Measurements from ENCODE around the gene ADAM19. TPM values are rescaled to one million over a fixed set of nuclear protein-coding genes. Genes with fewer than 3 reads are reported as not detected.
A peak's percentile ranks its signal among the peaks of the same experiment; 100 is the strongest.

ADAM19 gene
- total RNA-seq, 2 donors from 2014 or later = 2.9 to 12.8 TPM

DNA sequence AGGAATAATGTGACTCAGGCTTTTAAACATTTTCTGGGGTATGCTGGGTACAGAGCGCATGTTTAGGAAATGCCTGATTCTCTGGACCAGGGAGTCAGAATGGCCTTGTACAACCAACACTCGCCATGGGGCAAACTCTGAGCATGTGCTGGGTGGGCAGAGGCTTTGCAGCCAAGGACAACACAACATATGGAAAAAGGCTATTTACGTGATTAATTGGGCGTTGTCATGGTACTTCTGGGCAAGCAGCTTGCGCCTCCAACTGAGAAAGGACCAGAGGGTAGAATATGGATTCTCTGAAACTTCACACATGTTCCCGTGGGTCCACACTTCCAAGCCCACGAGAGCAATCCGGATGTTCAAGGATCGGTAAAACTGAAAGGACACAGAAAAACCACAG lies 66.5 kb downstream of the ADAM19 start:
- Histone ChIP-seq H3K27ac (no peak overlapping the region), H3K4me1 (peaks cover 11% of the 10 kb centered on the region), H3K36me3 (no peaks in the 10 kb centered on the region), H3K27me3 (no peaks in the 10 kb centered on the region), H3K9ac (ENCODE audit: low read depth in 2 of 2, low read length in 2 of 2) (no peak overlapping the region), H3K9me3 (no peaks in the 10 kb centered on the region), H3K4me3 (no peak overlapping the region)
- TF ChIP-seq, protein P1, sequence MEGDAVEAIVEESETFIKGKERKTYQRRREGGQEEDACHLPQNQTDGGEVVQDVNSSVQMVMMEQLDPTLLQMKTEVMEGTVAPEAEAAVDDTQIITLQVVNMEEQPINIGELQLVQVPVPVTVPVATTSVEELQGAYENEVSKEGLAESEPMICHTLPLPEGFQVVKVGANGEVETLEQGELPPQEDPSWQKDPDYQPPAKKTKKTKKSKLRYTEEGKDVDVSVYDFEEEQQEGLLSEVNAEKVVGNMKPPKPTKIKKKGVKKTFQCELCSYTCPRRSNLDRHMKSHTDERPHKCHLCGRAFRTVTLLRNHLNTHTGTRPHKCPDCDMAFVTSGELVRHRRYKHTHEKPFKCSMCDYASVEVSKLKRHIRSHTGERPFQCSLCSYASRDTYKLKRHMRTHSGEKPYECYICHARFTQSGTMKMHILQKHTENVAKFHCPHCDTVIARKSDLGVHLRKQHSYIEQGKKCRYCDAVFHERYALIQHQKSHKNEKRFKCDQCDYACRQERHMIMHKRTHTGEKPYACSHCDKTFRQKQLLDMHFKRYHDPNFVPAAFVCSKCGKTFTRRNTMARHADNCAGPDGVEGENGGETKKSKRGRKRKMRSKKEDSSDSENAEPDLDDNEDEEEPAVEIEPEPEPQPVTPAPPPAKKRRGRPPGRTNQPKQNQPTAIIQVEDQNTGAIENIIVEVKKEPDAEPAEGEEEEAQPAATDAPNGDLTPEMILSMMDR (IDR thresholded peaks at IDR 0.05) = no peak
- no peak for DNase-seq
- intact Hi-C loops (cut with DNase I) = no loop called here

DNA sequence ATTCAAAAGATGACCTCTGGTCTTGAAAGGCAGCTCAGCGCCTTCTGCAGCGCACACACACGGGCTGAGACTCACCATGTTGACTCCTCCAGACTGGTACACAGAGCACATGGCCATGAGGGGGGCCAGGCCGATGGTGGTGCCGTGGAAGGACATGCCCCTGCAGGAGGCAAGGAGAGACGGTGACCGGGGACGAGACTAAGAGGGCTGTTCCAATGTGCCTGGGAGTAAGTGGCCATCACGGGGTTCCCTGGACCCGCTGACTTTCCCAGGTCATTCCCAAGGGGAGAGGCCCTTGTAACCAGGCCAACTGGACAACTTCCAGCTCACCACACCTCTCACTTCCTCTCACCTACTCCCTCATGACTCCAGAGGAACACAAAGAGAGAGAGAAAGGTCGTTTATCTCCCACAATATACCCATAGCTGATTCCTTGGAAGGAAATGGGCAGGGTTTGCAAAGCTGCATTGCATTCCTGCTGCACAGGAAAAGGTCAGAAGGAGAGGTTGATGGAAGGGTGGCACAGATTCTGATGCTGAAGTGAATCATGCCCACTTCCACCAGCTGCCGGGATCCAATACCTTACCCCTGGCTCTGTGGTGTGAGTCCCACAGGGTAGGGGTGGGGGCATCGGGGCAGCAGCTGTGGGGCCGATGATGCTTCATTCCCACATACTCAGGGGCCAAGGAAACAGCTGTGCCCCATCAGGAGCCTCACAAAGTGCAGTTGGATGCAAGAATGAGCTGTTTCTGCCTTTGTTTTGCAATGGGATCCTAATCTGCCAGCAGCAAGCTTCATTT lies 68.4 kb downstream of the ADAM19 start:
- peaks cover 11% of the 10 kb centered on the region for H3K4me1 ChIP-seq

DNA sequence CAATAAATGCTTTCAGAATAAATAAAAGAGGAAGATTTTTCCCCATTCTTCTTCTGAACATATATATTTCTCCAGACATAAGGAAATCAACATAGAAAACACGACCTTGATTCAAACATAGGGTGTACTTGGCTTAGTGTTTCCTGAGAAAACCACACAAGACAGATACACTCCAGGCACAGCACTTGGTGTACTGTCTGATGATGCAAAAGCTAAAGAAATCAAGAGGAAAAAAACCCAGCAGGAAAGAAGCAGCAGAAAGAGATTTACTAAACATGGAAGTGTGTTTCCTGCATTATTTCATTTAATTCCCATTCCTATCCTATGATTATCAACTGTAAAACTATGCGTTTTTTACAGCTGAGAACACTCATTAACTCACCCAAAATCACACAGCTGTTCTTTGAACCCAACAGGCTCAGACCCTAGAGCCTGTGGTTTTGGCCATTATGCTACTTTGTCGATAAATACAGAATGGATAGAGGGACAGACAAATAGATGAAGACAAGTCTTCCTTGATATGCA lies 69.4 kb downstream of the ADAM19 start:
- intact Hi-C loops (cut with DNase I) = no loop called here
- Histone ChIP-seq H3K27ac (no peak overlapping the region), H3K9me3 (no peaks in the 10 kb centered on the region), H3K36me3 (no peaks in the 10 kb centered on the region), H3K4me3 (no peak overlapping the region), H3K27me3 (no peaks in the 10 kb centered on the region), H3K4me1 (peaks cover 6% of the 10 kb centered on the region), H3K9ac (ENCODE audit: low read depth in 2 of 2, low read length in 2 of 2) (no peak overlapping the region)
- no peak for DNase-seq
- TF ChIP-seq, protein P1 (IDR thresholded peaks at IDR 0.05) = no peak

More for the DNA sequence above, 68.4 kb downstream of the ADAM19 start:
- TF ChIP-seq, protein P1 (IDR thresholded peaks at IDR 0.05) = no peak
- peak overlapping the region; percentile 40 for H3K27ac ChIP-seq
- H3K27me3 ChIP-seq = no peaks in the 10 kb centered on the region
- H3K4me3 ChIP-seq = no peak overlapping the region
- no peak overlapping the region for H3K9ac ChIP-seq (ENCODE audit: low read depth in 2 of 2, low read length in 2 of 2)
- peak; percentile 66 for DNase-seq
- no peaks in the 10 kb centered on the region for H3K9me3 ChIP-seq
- intact Hi-C loops (cut with DNase I) = no loop called here
- H3K36me3 ChIP-seq = no peaks in the 10 kb centered on the region

GRCh38 chr5:157505496-157505895 lies 70.1 kb downstream of the ADAM19 start:
- Histone ChIP-seq H3K9me3 (no peaks in the 10 kb centered on the region), H3K27ac (no peak overlapping the region), H3K9ac (ENCODE audit: low read depth in 2 of 2, low read length in 2 of 2) (no peak overlapping the region), H3K27me3 (no peaks in the 10 kb centered on the region), H3K36me3 (no peaks in the 10 kb centered on the region), H3K4me3 (no peak overlapping the region), H3K4me1 (peaks cover 6% of the 10 kb centered on the region)
- TF ChIP-seq, protein P1 (IDR thresholded peaks at IDR 0.05) = no peak
- DNase-seq = no peak
- intact Hi-C loops (cut with DNase I) = no loop called here

DNA sequence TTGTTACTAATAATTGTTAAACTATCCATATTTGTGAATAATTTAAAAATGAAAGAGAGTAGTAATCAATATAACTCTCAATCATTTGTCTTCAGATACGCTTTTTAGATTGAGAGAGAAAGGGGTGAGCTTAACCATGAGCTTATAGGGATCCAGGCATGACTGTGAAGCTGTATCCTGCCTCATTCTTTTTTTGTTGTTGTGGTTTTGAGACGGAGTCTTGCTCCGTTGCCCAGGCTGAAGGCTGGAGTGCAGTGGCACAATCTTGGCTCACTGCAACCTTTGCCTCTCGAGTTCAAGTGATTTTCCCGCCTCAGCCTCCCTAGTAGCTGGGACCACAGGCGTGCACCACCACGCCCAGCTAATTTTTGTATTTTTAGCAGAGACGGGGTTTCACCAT lies 71.5 kb downstream of the ADAM19 start:
- no peak overlapping the region for H3K9ac ChIP-seq (ENCODE audit: low read depth in 2 of 2, low read length in 2 of 2)
- peaks cover 6% of the 10 kb centered on the region for H3K4me1 ChIP-seq
- intact Hi-C loops (cut with DNase I) = no loop called here
- TF ChIP-seq, protein P1 (IDR thresholded peaks at IDR 0.05) = no peak
- H3K9me3 ChIP-seq = no peaks in the 10 kb centered on the region
- no peaks in the 10 kb centered on the region for H3K36me3 ChIP-seq
- H3K27me3 ChIP-seq = no peaks in the 10 kb centered on the region
- H3K4me3 ChIP-seq = no peak overlapping the region
- no peak overlapping the region for H3K27ac ChIP-seq
- no peak for DNase-seq

All from colonic mucosa (tissue), 4 donors.